ENCODE results near the gene PRKCE. TPM values are rescaled to one million over a fixed set of nuclear protein-coding genes. Genes with fewer than 3 reads are reported as not detected.

The PRKCE gene
- total RNA-seq, 1 experiment from 2014 or later, result 1.3 TPM

- Histone ChIP-seq H3K4me2 (ENCODE audit: insufficient read depth, insufficient read length, low read length) (no peak overlapping the region), H3K9me3 (ENCODE audit: control insufficient read depth, low read depth, low read length) (no peaks in the 10 kb centered on the region), H3K9ac (ENCODE audit: extremely low read depth, insufficient read length, low read length) (no peak overlapping the region), H3K23ac (ENCODE audit: insufficient read length, low read depth, low read length) (no peak overlapping the region), H3K4me1 (ENCODE audit: insufficient read depth, low read length) (no peaks in the 10 kb centered on the region; the same call in 1 of the 2 replicates), H2AK5ac (ENCODE audit: insufficient read length, low read length) (no peak overlapping the region), H3K27me3 (ENCODE audit: insufficient read depth, low read length) (no peaks in the 10 kb centered on the region), H2BK5ac (ENCODE audit: insufficient read length, low read length) (no peak overlapping the region), H4K5ac (ENCODE audit: insufficient read length, low read depth, low read length) (no peak overlapping the region), H2BK20ac (ENCODE audit: low read depth, low read length, poor library complexity, severe bottlenecking) (no peak overlapping the region), H4K8ac (replicated peaks; ENCODE audit: insufficient read length, low read depth, low read length) (no peak overlapping the region), H3K56ac (ENCODE audit: insufficient read length, low read depth, low read length) (no peak overlapping the region), H3T11ph (ENCODE audit: low read length) (no peak overlapping the region), H3K79me2 (ENCODE audit: insufficient read depth, low read length) (no peaks in the 10 kb centered on the region; the same call in 1 of the 2 replicates), H2BK120ac (ENCODE audit: low read depth, low read length, poor library complexity, severe bottlenecking) (no peak overlapping the region), H4K91ac (ENCODE audit: insufficient read length, low read depth, low read length) (no peak overlapping the region), H2BK15ac (ENCODE audit: low read depth, low read length) (no peak overlapping the region), H2AFZ (ENCODE audit: low read length) (no peak overlapping the region), H4K20me1 (ENCODE audit: control insufficient read depth, insufficient read depth, insufficient read length) (no peaks in the 10 kb centered on the region), H3K4ac (ENCODE audit: low read depth, low read length) (no peak overlapping the region), H3K14ac (ENCODE audit: insufficient read depth, low read length) (no peak overlapping the region), H2BK12ac (ENCODE audit: insufficient read length, low read depth, low read length) (no peak overlapping the region), H3K18ac (ENCODE audit: insufficient read length, low read depth, low read length) (no peak overlapping the region), H3K27ac (ENCODE audit: insufficient read length, low read depth, low read length) (no peak overlapping the region), H3K23me2 (ENCODE audit: insufficient read length, low read depth, low read length, poor library complexity, severe bottlenecking) (no peaks in the 10 kb centered on the region), H3K79me1 (ENCODE audit: insufficient read depth, low read depth, low read length, poor library complexity, severe bottlenecking) (no peaks in the 10 kb centered on the region)
- TF ChIP-seq, protein P1, sequence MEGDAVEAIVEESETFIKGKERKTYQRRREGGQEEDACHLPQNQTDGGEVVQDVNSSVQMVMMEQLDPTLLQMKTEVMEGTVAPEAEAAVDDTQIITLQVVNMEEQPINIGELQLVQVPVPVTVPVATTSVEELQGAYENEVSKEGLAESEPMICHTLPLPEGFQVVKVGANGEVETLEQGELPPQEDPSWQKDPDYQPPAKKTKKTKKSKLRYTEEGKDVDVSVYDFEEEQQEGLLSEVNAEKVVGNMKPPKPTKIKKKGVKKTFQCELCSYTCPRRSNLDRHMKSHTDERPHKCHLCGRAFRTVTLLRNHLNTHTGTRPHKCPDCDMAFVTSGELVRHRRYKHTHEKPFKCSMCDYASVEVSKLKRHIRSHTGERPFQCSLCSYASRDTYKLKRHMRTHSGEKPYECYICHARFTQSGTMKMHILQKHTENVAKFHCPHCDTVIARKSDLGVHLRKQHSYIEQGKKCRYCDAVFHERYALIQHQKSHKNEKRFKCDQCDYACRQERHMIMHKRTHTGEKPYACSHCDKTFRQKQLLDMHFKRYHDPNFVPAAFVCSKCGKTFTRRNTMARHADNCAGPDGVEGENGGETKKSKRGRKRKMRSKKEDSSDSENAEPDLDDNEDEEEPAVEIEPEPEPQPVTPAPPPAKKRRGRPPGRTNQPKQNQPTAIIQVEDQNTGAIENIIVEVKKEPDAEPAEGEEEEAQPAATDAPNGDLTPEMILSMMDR (conservative IDR thresholded peaks at IDR 0.05), result no peak
- H3K4me1 Mint-ChIP-seq, result peaks cover 8 to 9% of the 10 kb centered on the region in 2 experiments
- no CpG with 5 or more reads among the region's 8 CpGs for WGBS (ENCODE audit: extremely low coverage, insufficient read length, low lambda C conversion rate)
- H3K4me3 Mint-ChIP-seq, result no peak overlapping the region
- DNase-seq, result no peak
- H3K27me3 Mint-ChIP-seq (ENCODE audit: low read depth), result no peaks in the 10 kb centered on the region; the same call in 1 of the 2 replicates
- H3K36me3 Mint-ChIP-seq (ENCODE audit: insufficient read depth in 1 of 3, low read depth in 3 of 3), result no peaks in the 10 kb centered on the region
- no peak overlapping the region for H3K27ac Mint-ChIP-seq
- H3K9me3 Mint-ChIP-seq, result no peaks in the 10 kb centered on the region
Measured at GRCh38 chr2:45626387-45627221, 24.9 kb upstream of the PRKCE start.
